WTC11 (cell line): ENCODE measurements around the gene TLX2. TPM values are rescaled to one million over a fixed set of nuclear protein-coding genes. Genes with fewer than 3 reads are reported as not detected.

Experiments
- ATAC-seq: fragments of 200-7000 bp; cut with Tn5 transposase; 2 replicates; pipeline ENCODE4 v1.10.0; 2021; ENCODE audit warnings: mild to moderate bottlenecking, moderate library complexity
- CTCF ChIA-PET: fragments of 300-600 bp; sonication (Branson Sonifier 250); formaldehyde crosslinking; loops from one replicate; lab custom pipeline; 2021; ENCODE audit warnings: antibody characterized with exemption; lab: Charles Lee
- POLR2A ChIA-PET: fragments of 350-600 bp; sonication (Branson Sonifier 250); formaldehyde crosslinking; loops from one replicate; lab custom pipeline; 2021; ENCODE audit warnings: antibody characterized with exemption; lab: Charles Lee
- DNase-seq: peaks from one replicate; pipeline ENCODE4 v3.0.0; 2021; ENCODE audit warnings: low spot score
- H3K27ac Mint-ChIP-seq: 2 replicates; pipeline ENCODE4 v1.8.0; 2021; ENCODE audit warnings: mixed read lengths
- H3K27me3 Mint-ChIP-seq: 2 replicates; pipeline ENCODE4 v1.8.0; 2021; ENCODE audit warnings: low read depth, mild to moderate bottlenecking, moderate library complexity, mixed read lengths
- H3K36me3 Mint-ChIP-seq: 2 replicates; pipeline ENCODE4 v1.8.0; 2021; ENCODE audit warnings: mixed read lengths
- H3K4me1 Mint-ChIP-seq: 2 replicates; pipeline ENCODE4 v1.8.0; 2022; ENCODE audit warnings: mixed read lengths
- H3K4me3 Mint-ChIP-seq: 2 replicates; pipeline ENCODE4 v1.8.0; 2021; ENCODE audit warnings: mild to moderate bottlenecking, moderate library complexity, mixed read lengths
- H3K9me3 Mint-ChIP-seq: 2 replicates; pipeline ENCODE4 v1.8.0; 2021; ENCODE audit warnings: mixed read lengths
- CREB1 ChIP-seq: sonication (generic); formaldehyde crosslinking; IDR thresholded peaks from 2 replicates; pipeline ENCODE4 v1.8.0; 2023; ENCODE audit warnings: mild to moderate bottlenecking, missing genetic modification reagents
- EMX1 ChIP-seq: fragments of 250-450 bp; sonication (Bioruptor Pico); IDR thresholded peaks from 2 replicates; pipeline ENCODE4 v1.8.0; 2021; ENCODE audit warnings: mild to moderate bottlenecking
- FOXP1 ChIP-seq: sonication (generic); formaldehyde crosslinking; IDR thresholded peaks from 2 replicates; pipeline ENCODE4 v1.8.0; 2022; ENCODE audit warnings: missing genetic modification reagents, mild to moderate bottlenecking, moderate library complexity, borderline replicate concordance
- NR3C1 ChIP-seq: sonication (generic); formaldehyde crosslinking; conservative IDR thresholded peaks from 2 replicates; pipeline ENCODE4 v1.8.1; 2023; ENCODE audit warnings: low read depth, mild to moderate bottlenecking, missing genetic modification reagents
- RORB ChIP-seq: fragments of 250-450 bp; sonication (Bioruptor Pico); IDR thresholded peaks from 2 replicates; pipeline ENCODE4 v1.9.0; 2021; ENCODE audit warnings: mild to moderate bottlenecking
- SMAD3 ChIP-seq: sonication (generic); formaldehyde crosslinking; IDR thresholded peaks from 2 replicates; pipeline ENCODE4 v1.8.0; 2022; ENCODE audit warnings: missing genetic modification reagents, mild to moderate bottlenecking, borderline replicate concordance
- SOX15 ChIP-seq: fragments of 250-450 bp; sonication (Bioruptor Pico); IDR thresholded peaks from 2 replicates; pipeline ENCODE4 v1.9.0; 2021; ENCODE audit warnings: mild to moderate bottlenecking
- ZNF121 ChIP-seq: sonication (generic); formaldehyde crosslinking; IDR thresholded peaks from 2 replicates; pipeline ENCODE4 v1.8.0; 2023; ENCODE audit warnings: missing genetic modification reagents
- ZNF416 ChIP-seq: fragments of 250-450 bp; sonication (Bioruptor Pico); IDR thresholded peaks from 2 replicates; pipeline ENCODE4 v1.9.0; 2021; ENCODE audit warnings: mild to moderate bottlenecking, inconsistent platforms
- total RNA-seq: library from RNA; stranded (reverse); gene quantifications from 3 replicates; pipeline ENCODE4 v1.2.3, GENCODE V29; 2021
- TF ChIP-seq, protein P1 (sequence below): fragments of 250-450 bp; sonication (Bioruptor Pico); conservative IDR thresholded peaks from 2 replicates; pipeline ENCODE4 v1.9.0; 2021; ENCODE audit warnings: mild to moderate bottlenecking
- TF ChIP-seq, protein P2 (sequence below): sonication (generic); formaldehyde crosslinking; IDR thresholded peaks from 2 replicates; pipeline ENCODE4 v1.8.1; 2022; ENCODE audit warnings: low read depth, mild to moderate bottlenecking, moderate library complexity, missing genetic modification reagents, borderline replicate concordance
- TF ChIP-seq, protein P3 (sequence below): sonication (generic); formaldehyde crosslinking; conservative IDR thresholded peaks from 2 replicates; pipeline ENCODE4 v1.8.1; 2022; ENCODE audit warnings: mild to moderate bottlenecking, missing genetic modification reagents
- TF ChIP-seq, protein P4 (sequence below): fragments of 250-450 bp; sonication (Bioruptor Pico); IDR thresholded peaks from 2 replicates; pipeline ENCODE4 v1.9.0; 2021; ENCODE audit warnings: moderate library complexity, mild to moderate bottlenecking, inconsistent platforms, borderline replicate concordance
- TF ChIP-seq, protein P5 (sequence below): sonication (generic); formaldehyde crosslinking; conservative IDR thresholded peaks from 2 replicates; pipeline ENCODE4 v1.8.1; 2023; ENCODE audit warnings: mild to moderate bottlenecking, low read depth, missing genetic modification reagents, moderate library complexity
- TF ChIP-seq, protein P6 (sequence below): sonication (generic); formaldehyde crosslinking; IDR thresholded peaks from 2 replicates; pipeline ENCODE4 v1.8.1; 2023; ENCODE audit warnings: mild to moderate bottlenecking, missing genetic modification reagents, borderline replicate concordance
- TF ChIP-seq, protein P7 (sequence below): fragments of 250-450 bp; sonication (Bioruptor Pico); IDR thresholded peaks from 2 replicates; pipeline ENCODE4 v1.9.0; 2021; ENCODE audit warnings: mild to moderate bottlenecking
- TF ChIP-seq, protein P8 (sequence below): sonication (generic); formaldehyde crosslinking; IDR thresholded peaks from 2 replicates; pipeline ENCODE4 v1.8.0; 2022; ENCODE audit warnings: mild to moderate bottlenecking, missing genetic modification reagents
- TF ChIP-seq, protein P9 (sequence below): sonication (generic); formaldehyde crosslinking; IDR thresholded peaks from 2 replicates; pipeline ENCODE4 v1.8.0; 2022; ENCODE audit warnings: mild to moderate bottlenecking, missing genetic modification reagents

Gene TLX2
- total RNA-seq, 1 experiment from 2014 or later, result 0.26 TPM

DNA sequence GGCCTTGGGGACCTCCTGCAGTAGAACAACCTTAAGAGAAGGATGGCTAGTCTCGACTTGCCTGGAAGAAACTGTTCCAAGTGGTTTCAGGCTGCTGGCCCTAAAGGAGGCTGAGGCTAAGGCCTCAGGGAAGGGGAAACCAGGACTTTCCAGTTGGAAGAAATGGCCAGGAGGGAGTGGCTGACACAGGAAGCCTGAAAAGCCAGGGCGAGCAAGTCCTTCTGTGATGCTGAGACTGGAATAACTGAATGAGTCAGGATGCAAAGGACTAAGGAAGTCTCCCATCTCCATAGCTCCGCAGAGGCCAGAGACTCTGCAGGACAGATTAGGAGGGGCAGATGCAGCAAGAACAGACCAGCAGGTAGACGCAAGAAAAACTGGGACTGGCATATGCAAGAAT, 22.9 kb downstream of the TLX2 start:
- DNase-seq (no peak), ATAC-seq (no peak)
- POLR2A ChIA-PET, result no interaction called here
- H3K27me3 Mint-ChIP-seq, result 0 out of 2 replicates have a peak, but pooled peaks cover 3% of the 10 kb centered on the region
- H3K36me3 Mint-ChIP-seq, result peaks cover 16% of the 10 kb centered on the region
- peaks cover 8% of the 10 kb centered on the region; the same call in 1 of the 2 replicates for H3K4me1 Mint-ChIP-seq
- H3K27ac Mint-ChIP-seq, result no peak overlapping the region
- CTCF ChIA-PET, result no interaction called here
- no peaks in the 10 kb centered on the region for H3K9me3 Mint-ChIP-seq
- TF ChIP-seq, protein P1, sequence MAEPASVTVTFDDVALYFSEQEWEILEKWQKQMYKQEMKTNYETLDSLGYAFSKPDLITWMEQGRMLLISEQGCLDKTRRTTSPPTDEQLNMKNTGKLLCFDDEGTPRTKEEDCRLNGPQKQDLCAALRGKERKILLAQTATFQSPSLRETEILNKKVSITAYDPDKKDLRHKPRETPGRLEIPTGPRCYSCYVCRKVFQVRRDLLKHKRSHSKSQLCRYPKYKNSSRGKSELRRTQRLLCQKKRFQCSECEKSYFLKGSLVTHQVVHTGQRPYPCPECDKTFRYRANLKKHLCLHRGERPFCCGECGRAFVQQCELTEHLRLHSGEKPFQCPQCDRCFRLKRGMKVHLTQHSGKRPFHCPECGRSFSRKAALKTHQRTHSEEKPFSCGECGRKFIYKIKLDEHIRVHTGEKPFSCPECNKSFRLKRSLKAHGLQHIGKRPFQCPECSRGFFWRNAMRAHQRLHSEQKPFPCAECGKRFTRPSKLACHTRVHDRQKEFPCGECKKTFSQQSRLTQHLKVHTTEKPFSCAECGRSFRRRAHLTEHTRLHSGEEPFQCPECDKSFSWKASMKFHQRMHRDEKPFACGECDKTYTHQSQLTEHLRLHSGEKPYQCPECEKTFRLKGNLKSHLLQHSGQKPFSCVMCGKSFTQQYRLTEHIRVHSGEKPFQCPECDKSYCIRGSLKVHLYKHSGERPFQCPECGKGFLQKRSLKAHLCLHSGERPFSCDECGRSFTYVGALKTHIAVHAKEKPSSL (CRISPR knock-in tag), result no peak
- TF ChIP-seq, protein P2, sequence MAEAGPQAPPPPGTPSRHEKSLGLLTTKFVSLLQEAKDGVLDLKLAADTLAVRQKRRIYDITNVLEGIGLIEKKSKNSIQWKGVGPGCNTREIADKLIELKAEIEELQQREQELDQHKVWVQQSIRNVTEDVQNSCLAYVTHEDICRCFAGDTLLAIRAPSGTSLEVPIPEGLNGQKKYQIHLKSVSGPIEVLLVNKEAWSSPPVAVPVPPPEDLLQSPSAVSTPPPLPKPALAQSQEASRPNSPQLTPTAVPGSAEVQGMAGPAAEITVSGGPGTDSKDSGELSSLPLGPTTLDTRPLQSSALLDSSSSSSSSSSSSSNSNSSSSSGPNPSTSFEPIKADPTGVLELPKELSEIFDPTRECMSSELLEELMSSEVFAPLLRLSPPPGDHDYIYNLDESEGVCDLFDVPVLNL (CRISPR knock-in tag), result no peak
- TF ChIP-seq, protein P3, sequence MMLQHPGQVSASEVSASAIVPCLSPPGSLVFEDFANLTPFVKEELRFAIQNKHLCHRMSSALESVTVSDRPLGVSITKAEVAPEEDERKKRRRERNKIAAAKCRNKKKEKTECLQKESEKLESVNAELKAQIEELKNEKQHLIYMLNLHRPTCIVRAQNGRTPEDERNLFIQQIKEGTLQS (CRISPR knock-in tag), result no peak
- TF ChIP-seq, protein P4, sequence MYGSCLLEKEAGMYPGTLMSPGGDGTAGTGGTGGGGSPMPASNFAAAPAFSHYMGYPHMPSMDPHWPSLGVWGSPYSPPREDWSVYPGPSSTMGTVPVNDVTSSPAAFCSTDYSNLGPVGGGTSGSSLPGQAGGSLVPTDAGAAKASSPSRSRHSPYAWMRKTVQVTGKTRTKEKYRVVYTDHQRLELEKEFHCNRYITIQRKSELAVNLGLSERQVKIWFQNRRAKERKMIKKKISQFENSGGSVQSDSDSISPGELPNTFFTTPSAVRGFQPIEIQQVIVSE (CRISPR knock-in tag), result no peak
- no peak for TF ChIP-seq ZNF121 (CRISPR knock-in tag)
- no peak for TF ChIP-seq EMX1 (CRISPR knock-in tag)
- TF ChIP-seq RORB (CRISPR knock-in tag), result no peak
- TF ChIP-seq, protein P5, sequence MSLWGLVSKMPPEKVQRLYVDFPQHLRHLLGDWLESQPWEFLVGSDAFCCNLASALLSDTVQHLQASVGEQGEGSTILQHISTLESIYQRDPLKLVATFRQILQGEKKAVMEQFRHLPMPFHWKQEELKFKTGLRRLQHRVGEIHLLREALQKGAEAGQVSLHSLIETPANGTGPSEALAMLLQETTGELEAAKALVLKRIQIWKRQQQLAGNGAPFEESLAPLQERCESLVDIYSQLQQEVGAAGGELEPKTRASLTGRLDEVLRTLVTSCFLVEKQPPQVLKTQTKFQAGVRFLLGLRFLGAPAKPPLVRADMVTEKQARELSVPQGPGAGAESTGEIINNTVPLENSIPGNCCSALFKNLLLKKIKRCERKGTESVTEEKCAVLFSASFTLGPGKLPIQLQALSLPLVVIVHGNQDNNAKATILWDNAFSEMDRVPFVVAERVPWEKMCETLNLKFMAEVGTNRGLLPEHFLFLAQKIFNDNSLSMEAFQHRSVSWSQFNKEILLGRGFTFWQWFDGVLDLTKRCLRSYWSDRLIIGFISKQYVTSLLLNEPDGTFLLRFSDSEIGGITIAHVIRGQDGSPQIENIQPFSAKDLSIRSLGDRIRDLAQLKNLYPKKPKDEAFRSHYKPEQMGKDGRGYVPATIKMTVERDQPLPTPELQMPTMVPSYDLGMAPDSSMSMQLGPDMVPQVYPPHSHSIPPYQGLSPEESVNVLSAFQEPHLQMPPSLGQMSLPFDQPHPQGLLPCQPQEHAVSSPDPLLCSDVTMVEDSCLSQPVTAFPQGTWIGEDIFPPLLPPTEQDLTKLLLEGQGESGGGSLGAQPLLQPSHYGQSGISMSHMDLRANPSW, result no peak
- no peak for TF ChIP-seq NR3C1 (CRISPR knock-in tag)
- TF ChIP-seq SMAD3 (CRISPR knock-in tag), result no peak
- no peak overlapping the region for H3K4me3 Mint-ChIP-seq

DNA sequence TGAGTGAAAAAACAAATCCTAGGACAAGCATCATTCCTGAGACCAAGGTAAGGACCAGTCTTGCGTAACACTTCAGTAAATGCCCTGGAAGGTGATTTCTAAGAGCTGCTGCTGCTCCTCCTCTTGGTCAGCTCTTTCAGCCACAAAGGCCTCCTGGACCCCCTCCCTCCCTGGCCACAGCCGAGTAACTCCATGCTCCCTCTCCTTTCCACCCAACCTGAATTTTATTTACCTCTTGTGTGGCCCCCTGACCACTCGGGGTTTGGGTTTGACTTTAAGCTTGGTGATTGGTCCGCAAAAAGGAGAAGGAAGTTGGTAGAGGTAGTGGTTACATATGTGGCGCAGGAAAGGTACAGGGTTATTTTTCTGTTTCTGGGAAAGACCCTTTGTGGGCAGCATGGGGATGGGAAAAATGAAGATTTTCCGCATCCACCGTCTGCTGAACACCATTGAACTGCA, 24.7 kb downstream of the TLX2 start:
- ChIA-PET POLR2A (interaction anchor here (0.9 kb wide), 1 partner anchor 21 kb away, joined by 3 read pairs; no protein-coding TSS in a partner anchor), CTCF (no interaction called here)
- H3K9me3 Mint-ChIP-seq, result no peaks in the 10 kb centered on the region
- peaks cover 8% of the 10 kb centered on the region; the same call in 1 of the 2 replicates for H3K4me1 Mint-ChIP-seq
- ATAC-seq (no peak), DNase-seq (no peak)
- H3K27ac Mint-ChIP-seq, result no peak overlapping the region
- TF ChIP-seq SMAD3 (CRISPR knock-in tag), result no peak
- no peak for TF ChIP-seq EMX1 (CRISPR knock-in tag)
- no peak for TF ChIP-seq ZNF121 (CRISPR knock-in tag)
- no peak for TF ChIP-seq FOXP1
- TF ChIP-seq SOX15 (CRISPR knock-in tag), result no peak
- no peak for TF ChIP-seq CREB1
- TF ChIP-seq, protein P6, sequence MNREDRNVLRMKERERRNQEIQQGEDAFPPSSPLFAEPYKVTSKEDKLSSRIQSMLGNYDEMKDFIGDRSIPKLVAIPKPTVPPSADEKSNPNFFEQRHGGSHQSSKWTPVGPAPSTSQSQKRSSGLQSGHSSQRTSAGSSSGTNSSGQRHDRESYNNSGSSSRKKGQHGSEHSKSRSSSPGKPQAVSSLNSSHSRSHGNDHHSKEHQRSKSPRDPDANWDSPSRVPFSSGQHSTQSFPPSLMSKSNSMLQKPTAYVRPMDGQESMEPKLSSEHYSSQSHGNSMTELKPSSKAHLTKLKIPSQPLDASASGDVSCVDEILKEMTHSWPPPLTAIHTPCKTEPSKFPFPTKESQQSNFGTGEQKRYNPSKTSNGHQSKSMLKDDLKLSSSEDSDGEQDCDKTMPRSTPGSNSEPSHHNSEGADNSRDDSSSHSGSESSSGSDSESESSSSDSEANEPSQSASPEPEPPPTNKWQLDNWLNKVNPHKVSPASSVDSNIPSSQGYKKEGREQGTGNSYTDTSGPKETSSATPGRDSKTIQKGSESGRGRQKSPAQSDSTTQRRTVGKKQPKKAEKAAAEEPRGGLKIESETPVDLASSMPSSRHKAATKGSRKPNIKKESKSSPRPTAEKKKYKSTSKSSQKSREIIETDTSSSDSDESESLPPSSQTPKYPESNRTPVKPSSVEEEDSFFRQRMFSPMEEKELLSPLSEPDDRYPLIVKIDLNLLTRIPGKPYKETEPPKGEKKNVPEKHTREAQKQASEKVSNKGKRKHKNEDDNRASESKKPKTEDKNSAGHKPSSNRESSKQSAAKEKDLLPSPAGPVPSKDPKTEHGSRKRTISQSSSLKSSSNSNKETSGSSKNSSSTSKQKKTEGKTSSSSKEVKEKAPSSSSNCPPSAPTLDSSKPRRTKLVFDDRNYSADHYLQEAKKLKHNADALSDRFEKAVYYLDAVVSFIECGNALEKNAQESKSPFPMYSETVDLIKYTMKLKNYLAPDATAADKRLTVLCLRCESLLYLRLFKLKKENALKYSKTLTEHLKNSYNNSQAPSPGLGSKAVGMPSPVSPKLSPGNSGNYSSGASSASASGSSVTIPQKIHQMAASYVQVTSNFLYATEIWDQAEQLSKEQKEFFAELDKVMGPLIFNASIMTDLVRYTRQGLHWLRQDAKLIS, result no peak
- TF ChIP-seq, protein P7, sequence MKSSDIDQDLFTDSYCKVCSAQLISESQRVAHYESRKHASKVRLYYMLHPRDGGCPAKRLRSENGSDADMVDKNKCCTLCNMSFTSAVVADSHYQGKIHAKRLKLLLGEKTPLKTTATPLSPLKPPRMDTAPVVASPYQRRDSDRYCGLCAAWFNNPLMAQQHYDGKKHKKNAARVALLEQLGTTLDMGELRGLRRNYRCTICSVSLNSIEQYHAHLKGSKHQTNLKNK (CRISPR knock-in tag), result no peak
- TF ChIP-seq, protein P8, sequence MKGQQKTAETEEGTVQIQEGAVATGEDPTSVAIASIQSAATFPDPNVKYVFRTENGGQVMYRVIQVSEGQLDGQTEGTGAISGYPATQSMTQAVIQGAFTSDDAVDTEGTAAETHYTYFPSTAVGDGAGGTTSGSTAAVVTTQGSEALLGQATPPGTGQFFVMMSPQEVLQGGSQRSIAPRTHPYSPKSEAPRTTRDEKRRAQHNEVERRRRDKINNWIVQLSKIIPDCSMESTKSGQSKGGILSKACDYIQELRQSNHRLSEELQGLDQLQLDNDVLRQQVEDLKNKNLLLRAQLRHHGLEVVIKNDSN (CRISPR knock-in tag), result no peak
- TF ChIP-seq NR3C1 (CRISPR knock-in tag), result no peak
- TF ChIP-seq ZNF416, result no peak
- TF ChIP-seq, protein P9, sequence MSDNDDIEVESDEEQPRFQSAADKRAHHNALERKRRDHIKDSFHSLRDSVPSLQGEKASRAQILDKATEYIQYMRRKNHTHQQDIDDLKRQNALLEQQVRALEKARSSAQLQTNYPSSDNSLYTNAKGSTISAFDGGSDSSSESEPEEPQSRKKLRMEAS, result no peak
- H3K27me3 Mint-ChIP-seq, result peaks cover 3% of the 10 kb centered on the region; the same call in 1 of the 2 replicates
- peaks cover 2% of the 10 kb centered on the region; the same call in 1 of the 2 replicates for H3K36me3 Mint-ChIP-seq
- H3K4me3 Mint-ChIP-seq, result no peak overlapping the region
